ENCODE data around the gene MYO15B. TPM values are rescaled to one million over a fixed set of nuclear protein-coding genes. Genes with fewer than 3 reads are reported as not detected.

The MYO15B gene
- total and polyA plus RNA-seq, 2 of the 4 experiments (the other 2 are of a cell fraction) = 0.18 to 0.65 TPM

DNA sequence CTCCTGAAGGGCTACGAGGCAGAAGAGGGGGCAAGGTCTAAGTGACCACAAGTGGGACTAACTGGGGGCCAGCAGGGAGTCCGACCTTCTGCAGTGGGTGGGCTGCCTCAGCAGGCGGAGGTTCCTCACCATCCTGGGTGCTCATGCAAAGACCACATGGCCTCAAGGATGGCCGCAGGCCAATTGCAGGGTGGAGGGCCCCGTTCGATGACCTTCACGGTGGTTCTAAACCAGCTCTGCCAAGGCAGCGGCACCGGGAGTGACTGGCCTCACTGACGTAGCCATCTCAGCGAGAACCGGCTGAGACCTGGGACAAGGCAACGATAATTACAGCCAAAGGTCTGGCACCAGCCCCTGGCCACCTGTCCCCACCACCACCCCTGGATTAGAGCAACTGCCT is 51.3 kb downstream of the MYO15B start:
- DNase-seq (no peak), ATAC-seq (ENCODE audit: low read depth) (no peak)
- Histone ChIP-seq H2BK5ac (ENCODE audit: low read depth, low read length, poor library complexity, severe bottlenecking) (no peak overlapping the region), H2BK120ac (ENCODE audit: low read depth, low read length) (no peak overlapping the region), H3K4ac (ENCODE audit: low read depth, low read length) (no peak overlapping the region), H4K8ac (ENCODE audit: low read depth in 2 of 2, low read length in 2 of 2) (no peak overlapping the region), H2AK5ac (ENCODE audit: low read depth, low read length) (no peak overlapping the region), H2BK20ac (ENCODE audit: low read depth, low read length) (no peak overlapping the region), H3K4me1 (ENCODE audit: control insufficient read depth, insufficient read depth, low read length) (peaks cover 5% of the 10 kb centered on the region; the same call in 1 of the 2 replicates), H4K20me1 (ENCODE audit: insufficient read depth, low read length) (peaks cover 3% of the 10 kb centered on the region; the same call in 1 of the 2 replicates), H3K27ac (ENCODE audit: insufficient read depth, low read length) (no peak overlapping the region), H2AFZ (replicated peaks; ENCODE audit: low read length, poor library complexity) (no peak overlapping the region), H2BK15ac (ENCODE audit: low read depth, low read length) (no peak overlapping the region), H3K4me3 (ENCODE audit: insufficient read depth, low read depth, low read length) (no peak overlapping the region), H3K23ac (ENCODE audit: low read depth, low read length) (no peak overlapping the region), H2AK9ac (replicated peaks; ENCODE audit: low read depth, low read length, poor library complexity) (no peak overlapping the region), H3K14ac (replicated peaks; ENCODE audit: low read depth, low read length) (no peak overlapping the region), H3K9ac (ENCODE audit: low read depth, low read length) (no peak overlapping the region), H3K18ac (ENCODE audit: low read depth, low read length) (no peak overlapping the region), H3K79me1 (ENCODE audit: low read depth in 1 of 2, low read length in 2 of 2) (no peaks in the 10 kb centered on the region), H4K5ac (ENCODE audit: low read depth, low read length) (no peak overlapping the region), H3K9me3 (ENCODE audit: control insufficient read depth, insufficient read depth, low read length) (no peaks in the 10 kb centered on the region), H3K9me1 (ENCODE audit: insufficient read depth, low read length) (no peaks in the 10 kb centered on the region), H3K4me2 (ENCODE audit: low read depth, low read length) (no peak overlapping the region), H3K56ac (ENCODE audit: extremely low read depth, insufficient read depth, low read length) (no peak overlapping the region), H4K91ac (ENCODE audit: insufficient read depth, low read depth, low read length) (no peak overlapping the region), H3K36me3 (ENCODE audit: control insufficient read depth, insufficient read depth, low read length) (peaks cover 11% of the 10 kb centered on the region; the same call in 1 of the 2 replicates), H3K27me3 (ENCODE audit: control insufficient read depth, insufficient read depth, low read length) (no peaks in the 10 kb centered on the region)
- 87% methylated on average over 3 of the region's 13 CpGs; no CpG with 5 or more reads in 1 of the 2 experiments for WGBS, 2 experiments (ENCODE audit: extremely low coverage in 2 of 2, insufficient read length in 1 of 2)
- ChIA-PET POLR2A (ENCODE audit: unreplicated experiment) (no interaction called here), CTCF (no interaction called here)
- intact Hi-C loops (cut with micrococcal nuclease) = no loop called here
- no peak for TF ChIP-seq RFX5 (IDR thresholded peaks at IDR 0.05; ENCODE audit: low read depth, low read length)
- TF ChIP-seq NFE2L2 (IDR thresholded peaks at IDR 0.05; ENCODE audit: low read depth, low read length) = no peak
- TF ChIP-seq, protein P1, sequence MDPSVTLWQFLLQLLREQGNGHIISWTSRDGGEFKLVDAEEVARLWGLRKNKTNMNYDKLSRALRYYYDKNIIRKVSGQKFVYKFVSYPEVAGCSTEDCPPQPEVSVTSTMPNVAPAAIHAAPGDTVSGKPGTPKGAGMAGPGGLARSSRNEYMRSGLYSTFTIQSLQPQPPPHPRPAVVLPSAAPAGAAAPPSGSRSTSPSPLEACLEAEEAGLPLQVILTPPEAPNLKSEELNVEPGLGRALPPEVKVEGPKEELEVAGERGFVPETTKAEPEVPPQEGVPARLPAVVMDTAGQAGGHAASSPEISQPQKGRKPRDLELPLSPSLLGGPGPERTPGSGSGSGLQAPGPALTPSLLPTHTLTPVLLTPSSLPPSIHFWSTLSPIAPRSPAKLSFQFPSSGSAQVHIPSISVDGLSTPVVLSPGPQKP (IDR thresholded peaks at IDR 0.05; ENCODE audit: borderline replicate concordance, low read depth, low read length) = no peak
- no peak for TF ChIP-seq MAFK (IDR thresholded peaks at IDR 0.05; ENCODE audit: low read depth, low read length)
- TF ChIP-seq, protein P2, sequence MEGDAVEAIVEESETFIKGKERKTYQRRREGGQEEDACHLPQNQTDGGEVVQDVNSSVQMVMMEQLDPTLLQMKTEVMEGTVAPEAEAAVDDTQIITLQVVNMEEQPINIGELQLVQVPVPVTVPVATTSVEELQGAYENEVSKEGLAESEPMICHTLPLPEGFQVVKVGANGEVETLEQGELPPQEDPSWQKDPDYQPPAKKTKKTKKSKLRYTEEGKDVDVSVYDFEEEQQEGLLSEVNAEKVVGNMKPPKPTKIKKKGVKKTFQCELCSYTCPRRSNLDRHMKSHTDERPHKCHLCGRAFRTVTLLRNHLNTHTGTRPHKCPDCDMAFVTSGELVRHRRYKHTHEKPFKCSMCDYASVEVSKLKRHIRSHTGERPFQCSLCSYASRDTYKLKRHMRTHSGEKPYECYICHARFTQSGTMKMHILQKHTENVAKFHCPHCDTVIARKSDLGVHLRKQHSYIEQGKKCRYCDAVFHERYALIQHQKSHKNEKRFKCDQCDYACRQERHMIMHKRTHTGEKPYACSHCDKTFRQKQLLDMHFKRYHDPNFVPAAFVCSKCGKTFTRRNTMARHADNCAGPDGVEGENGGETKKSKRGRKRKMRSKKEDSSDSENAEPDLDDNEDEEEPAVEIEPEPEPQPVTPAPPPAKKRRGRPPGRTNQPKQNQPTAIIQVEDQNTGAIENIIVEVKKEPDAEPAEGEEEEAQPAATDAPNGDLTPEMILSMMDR (conservative IDR thresholded peaks at IDR 0.05; ENCODE audit: low read depth, low read length) = no peak
- TF ChIP-seq, protein P3, sequence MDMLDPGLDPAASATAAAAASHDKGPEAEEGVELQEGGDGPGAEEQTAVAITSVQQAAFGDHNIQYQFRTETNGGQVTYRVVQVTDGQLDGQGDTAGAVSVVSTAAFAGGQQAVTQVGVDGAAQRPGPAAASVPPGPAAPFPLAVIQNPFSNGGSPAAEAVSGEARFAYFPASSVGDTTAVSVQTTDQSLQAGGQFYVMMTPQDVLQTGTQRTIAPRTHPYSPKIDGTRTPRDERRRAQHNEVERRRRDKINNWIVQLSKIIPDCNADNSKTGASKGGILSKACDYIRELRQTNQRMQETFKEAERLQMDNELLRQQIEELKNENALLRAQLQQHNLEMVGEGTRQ (IDR thresholded peaks at IDR 0.05; ENCODE audit: low read depth, low read length) = no peak
- TF ChIP-seq CEBPB (IDR thresholded peaks at IDR 0.05; ENCODE audit: low read depth, low read length) = no peak
- TF ChIP-seq MAZ (IDR thresholded peaks at IDR 0.05; ENCODE audit: borderline replicate concordance, low read depth, low read length) = no peak
- TF ChIP-seq BHLHE40 (IDR thresholded peaks at IDR 0.05; ENCODE audit: low read depth, low read length) = no peak
- no peak for TF ChIP-seq SMC3 (IDR thresholded peaks at IDR 0.05; ENCODE audit: low read depth, low read length)
- TF ChIP-seq RAD21 (IDR thresholded peaks at IDR 0.05; ENCODE audit: low read length) = no peak
- TF ChIP-seq RCOR1 (IDR thresholded peaks at IDR 0.05; ENCODE audit: insufficient replicate concordance, low read length) = no peak
- no peak for TF ChIP-seq POLR2A (IDR thresholded peaks at IDR 0.05; ENCODE audit: low read depth, low read length)
- no peak for TF ChIP-seq CHD1 (IDR thresholded peaks at IDR 0.05; ENCODE audit: low read depth, low read length)
- TF ChIP-seq MXI1 (IDR thresholded peaks at IDR 0.05; ENCODE audit: borderline replicate concordance, low read depth, low read length) = no peak
- TF ChIP-seq FOS (IDR thresholded peaks at IDR 0.05; ENCODE audit: low read depth, low read length) = no peak
- in situ Hi-C loops (cut with MboI; ENCODE audit: low sequenced_read_pairs) = no loop called here
- dilution Hi-C loops (cut with HindIII; ENCODE audit: low sequenced_read_pairs, unreplicated experiment) = no loop called here
- no TSS peak for BruUV-seq (replicated peaks)

Data from IMR-90 (cell line).